GM15510 (cell line): ENCODE data around the gene AADAC.

Experiments
- POLR2A ChIP-seq: IDR thresholded peaks from 3 replicates; pipeline ENCODE4 v1.6.1; 2011; ENCODE audit warnings: borderline replicate concordance; ENCODE audit not compliant: insufficient read length; ENCODE audit errors: extremely low read depth

Gene AADAC

GRCh38 chr3:151866711-151867410 lies 52.9 kb downstream of the AADAC start:
- no peak for TF ChIP-seq POLR2A

- TF ChIP-seq POLR2A, result no peak
Measured at GRCh38 chr3:151867666-151868065, 53.8 kb downstream of the AADAC start.

- no peak for TF ChIP-seq POLR2A
Measured at GRCh38 chr3:151869181-151869580, 55.3 kb downstream of the AADAC start.

GRCh38 chr3:151871639-151872468 lies 57.9 kb downstream of the AADAC start:
- no peak for TF ChIP-seq POLR2A

GRCh38 chr3:151873398-151873797 lies 59.5 kb downstream of the AADAC start, which contains the start of gene SUCNR1:
Gene SUCNR1, plus strand, starts transcription at chr3:151873643. Its CDS starts 6,250 bp downstream, at chr3:151879893.
- no peak for TF ChIP-seq POLR2A

GRCh38 chr3:151875759-151876158 lies 61.8 kb downstream of the AADAC start:
- no peak for TF ChIP-seq POLR2A

GRCh38 chr3:151877269-151877668 lies 63.4 kb downstream of the AADAC start:
- no peak for TF ChIP-seq POLR2A
